GM18858 (cell line): ENCODE results near the gene SERPIND1.
"Not testable (repeated sequence)": the region's sequence is repeated elsewhere in the genome, so short reads cannot be mapped to it uniquely, and the experiment has no call there.

ENCODE experiments used
- ATAC-seq: cut with Tn5 transposase; IDR thresholded peaks from one replicate; pipeline ENCODE4 v1.9.1; 2021; ENCODE audit not compliant: unreplicated experiment

Gene SERPIND1, protein sequence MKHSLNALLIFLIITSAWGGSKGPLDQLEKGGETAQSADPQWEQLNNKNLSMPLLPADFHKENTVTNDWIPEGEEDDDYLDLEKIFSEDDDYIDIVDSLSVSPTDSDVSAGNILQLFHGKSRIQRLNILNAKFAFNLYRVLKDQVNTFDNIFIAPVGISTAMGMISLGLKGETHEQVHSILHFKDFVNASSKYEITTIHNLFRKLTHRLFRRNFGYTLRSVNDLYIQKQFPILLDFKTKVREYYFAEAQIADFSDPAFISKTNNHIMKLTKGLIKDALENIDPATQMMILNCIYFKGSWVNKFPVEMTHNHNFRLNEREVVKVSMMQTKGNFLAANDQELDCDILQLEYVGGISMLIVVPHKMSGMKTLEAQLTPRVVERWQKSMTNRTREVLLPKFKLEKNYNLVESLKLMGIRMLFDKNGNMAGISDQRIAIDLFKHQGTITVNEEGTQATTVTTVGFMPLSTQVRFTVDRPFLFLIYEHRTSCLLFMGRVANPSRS

GRCh38 chr22:20773793-20774212 is at the start of gene SERPIND1:
SERPIND1 (plus strand) TSS chr22:20774113; CDS start chr22:20779313, 5,200 bp downstream.
- no peak for ATAC-seq

GRCh38 chr22:20724676-20725454 is 49.0 kb upstream of the SERPIND1 start:
- no peak for ATAC-seq

GRCh38 chr22:20725987-20726558 is 47.8 kb upstream of the SERPIND1 start:
- no peak for ATAC-seq

DNA sequence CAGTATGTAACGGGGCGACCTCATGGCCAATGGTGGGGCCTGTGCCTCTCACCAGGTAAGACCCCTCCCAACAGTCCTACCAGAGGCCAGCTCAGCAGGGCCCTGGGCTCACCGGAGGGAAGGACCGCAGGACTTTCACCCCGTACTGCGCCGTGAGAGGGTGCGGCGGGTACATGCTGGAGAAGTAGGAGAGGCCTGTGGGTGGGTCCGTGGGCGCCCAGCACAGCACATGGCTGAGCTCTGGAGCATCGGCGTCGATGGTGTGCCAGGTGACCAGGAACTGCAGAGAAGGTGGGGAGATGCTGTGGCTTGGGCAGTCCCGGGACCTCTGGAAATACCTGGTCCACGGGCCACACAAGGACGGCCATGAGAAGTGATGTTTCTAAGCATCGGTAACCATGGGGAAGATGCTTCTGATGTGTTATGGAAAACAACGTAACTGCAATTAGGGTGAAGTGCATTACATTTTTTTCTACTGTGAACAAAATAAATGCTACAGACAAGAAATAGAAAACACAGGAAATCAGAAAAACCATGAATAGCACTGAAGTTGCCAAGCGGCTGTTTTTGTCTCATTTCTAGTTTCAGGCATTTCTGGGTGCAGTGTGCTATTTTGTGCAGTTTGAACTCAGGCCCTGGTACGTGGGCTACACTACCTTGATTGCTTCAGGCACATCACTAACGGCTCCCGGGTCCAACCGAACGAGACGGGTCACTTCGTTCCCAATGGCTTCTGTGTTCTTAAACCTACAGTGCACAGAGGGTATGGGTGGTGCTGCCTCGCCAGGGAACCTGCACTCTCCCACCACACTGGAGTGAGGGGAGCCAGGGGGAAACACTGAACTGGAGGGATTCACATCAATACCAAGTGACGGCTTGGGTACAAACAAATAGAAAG is 46.5 kb upstream of the SERPIND1 start:
- ATAC-seq, result no peak

GRCh38 chr22:20728523-20729190 is 45.3 kb upstream of the SERPIND1 start:
- ATAC-seq, result no peak

DNA sequence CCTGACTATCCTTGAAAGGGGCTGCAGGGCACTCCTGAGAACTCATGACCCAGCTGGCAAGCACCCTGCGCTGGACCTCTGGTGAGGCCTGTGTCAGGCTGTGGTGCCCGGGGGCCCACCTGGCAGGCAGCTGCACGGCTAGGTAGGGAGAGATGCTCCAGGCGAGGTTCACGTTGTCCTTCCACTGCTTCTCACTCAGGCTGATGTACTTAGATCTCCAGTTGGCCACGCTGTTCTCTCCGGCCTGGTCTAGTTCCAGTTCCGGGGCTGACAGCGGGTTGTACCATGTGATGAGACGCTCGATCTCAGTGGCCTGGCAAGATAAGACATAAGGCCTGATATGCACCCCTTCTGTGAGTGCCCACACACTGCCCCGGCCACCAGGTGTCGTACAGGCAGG is 44.7 kb upstream of the SERPIND1 start:
- ATAC-seq, result no peak

DNA sequence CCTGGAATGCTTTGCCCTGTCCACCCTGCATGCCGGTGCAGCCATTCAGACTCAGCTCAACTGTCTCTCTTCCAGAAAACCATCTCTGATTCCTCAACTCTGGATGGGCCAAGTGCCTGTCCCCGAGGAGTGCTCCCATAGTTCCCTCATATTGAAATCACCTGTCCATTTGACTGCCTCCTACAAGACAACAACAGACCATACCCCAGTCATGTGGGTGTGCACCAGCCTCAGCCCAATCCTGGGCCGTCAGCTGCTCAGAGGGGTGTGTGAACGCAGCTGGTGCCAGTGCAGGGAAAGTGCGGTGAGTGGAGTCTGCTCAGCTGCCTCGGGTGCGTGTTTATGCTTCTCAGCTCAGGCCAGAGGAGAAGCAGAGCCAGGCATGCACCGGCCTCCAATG is 41.5 kb upstream of the SERPIND1 start:
- not testable (repeated sequence) for ATAC-seq

DNA sequence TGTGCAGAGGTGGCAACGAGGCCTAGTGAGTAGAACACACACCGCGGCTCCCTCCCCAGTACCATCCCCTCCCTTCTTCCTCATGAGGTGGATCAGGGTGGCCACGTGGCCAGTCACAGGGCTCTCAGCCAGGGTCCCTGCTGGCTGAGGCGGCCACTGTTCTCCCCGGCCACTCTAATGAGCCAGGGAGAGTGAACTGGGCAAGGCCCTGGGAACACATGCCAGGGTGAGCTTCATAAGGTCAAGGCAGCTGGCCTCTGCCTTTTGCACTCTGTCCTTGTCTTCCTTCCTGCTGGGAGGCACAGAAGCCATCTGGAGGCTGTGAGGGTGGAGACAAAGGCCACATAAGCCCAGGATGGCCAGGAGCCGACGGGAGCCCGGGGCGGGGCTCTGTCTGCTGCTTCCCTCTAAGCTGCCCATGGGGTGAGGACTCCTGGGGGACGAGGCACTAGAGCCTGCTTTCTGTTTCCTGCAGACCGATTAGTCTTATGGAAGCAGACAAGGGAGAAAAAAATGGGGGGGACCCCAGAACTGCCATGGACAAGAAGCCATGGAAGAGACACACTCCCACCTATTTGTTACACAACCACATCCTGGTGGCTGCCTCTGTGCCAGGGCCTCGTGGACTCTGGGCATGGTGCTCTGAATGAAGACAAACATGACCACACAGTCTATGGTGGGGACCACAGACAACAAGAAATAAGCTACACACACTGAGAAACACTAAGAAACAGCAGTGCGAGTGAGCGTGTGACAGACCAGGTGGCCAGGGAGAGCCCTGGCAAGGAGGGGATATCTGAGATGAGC is 38.4 kb upstream of the SERPIND1 start:
- not testable (repeated sequence) for ATAC-seq

GRCh38 chr22:20736891-20737290 is 37.0 kb upstream of the SERPIND1 start:
- ATAC-seq, result not testable (repeated sequence)

DNA sequence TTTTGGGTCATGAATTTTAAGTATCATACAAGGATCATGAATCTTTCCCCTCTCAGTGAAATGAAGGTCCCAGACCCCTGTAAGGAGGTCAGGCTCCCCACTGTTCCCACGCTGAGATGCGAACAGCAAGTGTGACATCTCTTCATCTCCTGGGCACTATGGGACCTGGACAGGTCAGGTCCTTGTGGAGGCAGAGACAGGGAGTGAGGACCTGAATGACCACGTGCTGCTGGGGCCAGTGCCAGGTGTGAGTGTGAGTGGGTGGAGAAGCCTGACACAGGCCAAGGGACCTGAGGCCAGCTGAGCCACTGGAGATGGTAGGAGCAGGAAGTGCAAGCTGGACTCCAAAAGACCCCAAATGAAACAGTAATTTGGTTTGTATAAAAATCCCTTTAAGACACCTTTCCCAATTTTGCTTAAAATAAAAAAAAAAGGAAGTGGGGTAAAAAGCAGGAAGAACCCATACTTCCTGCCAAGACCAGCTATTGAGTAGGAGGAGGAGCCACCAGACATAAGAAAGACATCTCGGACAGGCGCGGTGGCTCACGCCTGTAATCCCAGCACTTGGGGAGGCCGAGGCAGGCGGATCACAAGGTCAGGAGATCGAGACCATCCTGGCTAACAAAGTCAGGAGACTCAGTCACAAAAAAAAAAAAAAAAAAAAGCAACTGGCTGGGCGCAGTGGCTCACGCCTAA is 35.4 kb upstream of the SERPIND1 start:
- ATAC-seq, result no peak

DNA sequence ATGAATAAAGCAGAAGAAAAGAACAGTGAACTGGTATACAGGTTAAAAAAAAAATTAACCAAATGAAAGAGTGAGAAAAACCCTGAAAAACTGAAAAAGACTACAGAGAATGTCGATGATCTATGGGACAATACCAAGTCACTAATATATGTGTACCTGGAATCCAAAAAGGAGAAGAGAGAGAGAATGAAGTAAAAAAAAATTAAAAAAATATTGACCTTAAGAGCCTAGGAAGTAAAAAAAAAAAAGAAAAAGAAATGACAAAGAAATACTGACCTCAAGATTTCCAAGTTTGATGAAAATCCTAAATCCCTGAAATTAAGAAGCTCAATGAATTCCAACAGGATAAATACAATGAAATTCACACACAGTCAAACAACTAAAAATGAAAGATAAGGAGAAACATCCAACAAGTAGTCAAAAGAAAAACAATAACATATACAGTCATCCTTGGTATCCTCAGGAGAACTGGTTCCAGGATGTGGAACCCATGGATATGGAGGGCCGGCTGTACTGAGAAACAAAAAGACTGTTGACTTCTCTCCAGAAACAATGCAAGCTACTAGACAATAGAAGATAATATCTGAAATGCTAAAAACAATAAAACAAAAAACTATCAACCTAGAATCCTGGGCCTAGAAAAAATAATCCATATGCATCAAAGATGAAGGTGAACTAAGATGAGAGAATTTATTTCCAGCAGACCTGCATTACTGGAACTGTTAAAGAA is 33.5 kb upstream of the SERPIND1 start:
- no peak for ATAC-seq

- ATAC-seq, result no peak
Observed at GRCh38 chr22:20741008-20741633, 32.8 kb upstream of the SERPIND1 start.

DNA sequence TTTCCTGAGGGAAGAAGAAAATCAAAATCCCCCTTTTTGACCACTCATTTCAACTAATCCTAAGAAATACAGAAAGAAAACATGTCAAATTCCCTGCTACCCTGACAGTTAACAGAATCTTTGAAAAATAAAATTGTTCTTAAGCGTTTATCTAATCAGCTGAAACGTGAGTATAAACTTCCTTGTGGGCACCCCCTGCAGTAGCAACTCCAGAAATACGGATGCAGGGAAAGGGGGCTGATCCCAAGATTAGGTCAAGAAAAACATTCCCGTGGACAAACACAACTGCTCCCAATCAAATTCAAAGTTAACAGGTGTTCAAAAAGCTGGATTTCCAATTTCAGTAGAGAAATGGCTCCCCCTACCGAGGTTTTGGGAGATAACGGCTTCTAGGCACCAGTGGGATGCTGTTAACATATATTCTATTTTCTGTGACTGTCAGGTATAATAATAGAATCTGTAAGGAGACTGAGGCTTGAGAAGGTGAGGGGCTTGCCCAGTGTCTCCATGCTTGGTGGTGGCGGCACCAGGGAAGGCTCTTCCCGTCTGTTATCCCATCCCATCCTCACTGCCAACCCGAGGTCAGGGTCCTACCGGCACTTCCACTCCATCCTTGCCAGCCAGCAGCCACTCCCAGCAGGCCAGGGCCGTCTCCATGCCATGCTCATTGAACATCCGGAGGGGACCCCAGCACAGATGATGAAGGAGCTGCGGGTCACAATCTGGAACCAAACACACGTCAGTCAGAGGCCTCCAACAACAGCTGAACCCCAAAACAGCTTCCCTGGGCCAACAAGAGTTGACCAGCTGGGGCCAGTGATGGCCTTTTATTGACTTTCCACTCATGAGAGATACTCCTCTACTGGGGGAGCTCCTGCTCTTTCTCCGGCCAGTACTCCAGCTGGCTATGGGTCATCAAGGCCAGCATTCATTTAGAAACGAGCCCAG is 32.0 kb upstream of the SERPIND1 start:
- ATAC-seq, result no peak

GRCh38 chr22:20742764-20743163 is 31.1 kb upstream of the SERPIND1 start:
- no peak for ATAC-seq

DNA sequence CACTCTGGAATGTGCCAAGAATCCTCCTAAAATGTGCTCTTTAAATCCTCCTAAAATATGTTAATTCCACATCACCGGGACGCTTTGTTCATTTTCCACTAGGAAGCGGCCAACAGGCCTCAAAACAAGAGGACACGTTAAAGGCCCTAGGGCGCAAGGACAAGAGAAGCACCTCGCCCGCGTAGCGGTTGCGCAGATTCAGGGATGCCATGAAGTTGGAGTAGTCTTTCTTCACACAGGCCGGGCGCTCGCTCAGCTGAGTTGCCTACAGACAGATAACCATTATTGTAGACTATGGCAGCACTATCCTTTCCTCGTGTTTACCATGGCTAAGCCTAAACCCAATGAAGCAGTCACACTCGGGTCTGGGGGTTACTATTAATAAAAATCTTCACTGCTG is 29.5 kb upstream of the SERPIND1 start:
- no peak for ATAC-seq

- no peak for ATAC-seq
Observed at GRCh38 chr22:20745119-20745518, 28.8 kb upstream of the SERPIND1 start.
